ENCODE data around the gene LCE3E. TPM values are rescaled to one million over a fixed set of nuclear protein-coding genes. Genes with fewer than 3 reads are reported as not detected.
A peak's percentile ranks its signal among the peaks of the same experiment; 100 is the strongest.
"Not testable (repeated sequence)": the region's sequence is repeated elsewhere in the genome, so short reads cannot be mapped to it uniquely, and the experiment has no call there.

LCE3E gene, protein sequence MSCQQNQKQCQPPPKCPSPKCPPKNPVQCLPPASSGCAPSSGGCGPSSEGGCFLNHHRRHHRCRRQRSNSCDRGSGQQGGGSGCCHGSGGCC
- polyA plus RNA-seq (ENCODE audit: insufficient read length in 4 of 4): not detected

DNA sequence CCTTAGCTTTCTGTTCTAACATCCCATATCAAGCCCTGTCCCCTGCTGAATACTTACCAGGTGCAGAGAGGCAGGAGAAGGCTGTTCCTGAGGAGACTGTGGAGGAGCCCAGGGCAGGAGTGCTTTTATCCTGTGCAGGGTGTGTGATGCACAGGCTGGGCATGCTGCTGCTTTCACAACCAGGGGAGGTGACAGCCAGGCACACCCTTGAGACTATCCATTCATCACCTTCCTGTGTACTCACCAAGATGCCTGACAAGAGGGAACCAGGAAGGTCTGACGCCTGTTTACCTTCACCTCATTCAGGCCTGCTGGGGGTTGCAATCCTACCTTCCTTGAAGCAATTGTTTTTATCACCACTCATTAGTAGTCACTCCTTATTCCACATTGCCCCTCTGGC, at the start of gene LCE3E:
Gene LCE3E (minus strand): TSS at position 100 of the 400 bp plus-strand sequence. CDS start 572 bp downstream, outside the sequence.
- DNase-seq (ENCODE audit: low read depth in 4 of 4, low spot score in 3 of 4): no peak

DNA sequence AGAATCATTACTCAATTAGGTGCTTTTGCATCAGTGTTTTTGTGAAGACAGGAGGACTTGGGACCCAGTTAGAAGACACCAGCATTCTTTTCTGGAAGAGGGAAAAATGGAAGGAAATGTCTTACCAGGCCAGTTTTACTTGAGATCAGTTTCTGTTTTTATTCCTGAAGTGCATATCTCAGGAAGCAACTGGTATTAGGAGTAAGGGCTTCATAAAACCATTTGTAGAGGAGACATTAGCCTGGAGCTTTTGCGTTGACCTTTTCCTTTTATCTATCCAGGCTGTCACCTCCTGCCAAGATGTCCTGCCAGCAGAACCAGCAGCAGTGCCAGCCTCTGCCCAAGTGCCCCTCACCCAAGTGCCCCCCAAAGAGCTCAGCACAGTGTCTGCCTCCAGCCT, 46.9 kb upstream of the LCE3E start, which contains the start of gene LCE3B:
Gene LCE3B (plus strand): TSS at position 301 of the 400 bp plus-strand sequence. CDS start 0 bp downstream, at position 301.
- DNase-seq (ENCODE audit: low read depth in 4 of 4, low spot score in 3 of 4): no peak

DNA sequence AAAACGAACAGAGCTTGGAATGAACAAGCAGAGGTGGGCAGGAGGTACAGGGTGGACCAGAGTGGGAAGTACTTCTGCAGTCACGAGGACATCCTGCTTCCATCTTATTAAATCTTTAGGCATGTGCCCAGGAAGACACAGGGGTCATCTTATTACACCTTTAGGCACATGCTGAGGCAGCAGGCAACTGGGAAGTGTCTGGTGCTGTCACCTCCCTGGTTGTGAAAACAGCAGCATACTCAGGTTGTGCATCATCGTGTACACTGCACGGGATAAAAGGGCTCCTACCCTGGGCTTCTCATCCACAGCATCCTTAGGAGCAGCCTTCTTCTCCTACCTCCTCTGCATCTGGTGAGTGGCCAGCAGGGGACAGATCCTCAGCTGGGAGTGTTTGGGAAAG, 33.4 kb upstream of the LCE3E start, which contains the start of gene LCE3C:
Gene LCE3C (plus strand): TSS at position 301 of the 400 bp plus-strand sequence. CDS start 498 bp downstream, outside the sequence.
- DNase-seq (ENCODE audit: low read depth in 4 of 4, low spot score in 3 of 4): no peak

DNA sequence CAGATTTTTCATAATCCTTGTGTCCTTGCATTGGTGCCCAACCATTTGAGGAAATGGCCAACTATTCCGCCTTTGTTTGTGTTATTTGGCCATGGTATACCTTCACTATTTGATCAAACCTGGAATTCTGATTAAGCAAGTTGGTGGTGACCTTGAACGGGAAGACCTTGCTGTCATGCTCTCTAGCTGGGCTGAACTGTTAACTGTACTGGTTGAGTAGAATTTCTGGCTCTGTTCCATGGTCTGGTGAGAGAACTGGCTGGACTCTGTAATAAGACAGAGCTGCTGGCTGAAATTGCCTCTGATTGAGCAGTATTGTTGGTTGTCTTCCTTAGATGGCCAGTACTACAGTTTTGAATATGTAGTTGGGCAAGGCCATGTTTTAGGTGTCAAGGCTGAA, 30.4 kb upstream of the LCE3E start:
- DNase-seq (ENCODE audit: low read depth in 4 of 4, low spot score in 3 of 4): no peak

DNA sequence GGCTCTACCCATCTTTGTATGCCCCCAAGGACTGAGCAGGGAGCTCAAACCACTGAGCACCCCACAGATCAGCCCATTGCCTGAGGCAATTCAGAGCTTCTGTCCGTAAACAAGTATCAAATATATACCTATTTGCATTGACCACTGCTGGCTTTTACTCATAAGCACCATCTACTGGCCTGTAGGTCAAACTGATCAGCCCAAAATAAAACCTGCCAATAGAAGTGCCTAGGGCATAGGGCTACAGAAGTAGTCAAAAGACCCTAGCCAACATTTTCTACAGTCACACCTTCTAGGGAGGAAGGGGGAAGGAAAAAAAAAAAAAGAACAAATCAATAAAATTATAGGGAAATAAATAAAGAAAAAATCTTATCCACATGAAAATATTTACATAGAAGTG, 19.0 kb upstream of the LCE3E start:
- DNase-seq (ENCODE audit: low read depth in 4 of 4, low spot score in 3 of 4): no peak

DNA sequence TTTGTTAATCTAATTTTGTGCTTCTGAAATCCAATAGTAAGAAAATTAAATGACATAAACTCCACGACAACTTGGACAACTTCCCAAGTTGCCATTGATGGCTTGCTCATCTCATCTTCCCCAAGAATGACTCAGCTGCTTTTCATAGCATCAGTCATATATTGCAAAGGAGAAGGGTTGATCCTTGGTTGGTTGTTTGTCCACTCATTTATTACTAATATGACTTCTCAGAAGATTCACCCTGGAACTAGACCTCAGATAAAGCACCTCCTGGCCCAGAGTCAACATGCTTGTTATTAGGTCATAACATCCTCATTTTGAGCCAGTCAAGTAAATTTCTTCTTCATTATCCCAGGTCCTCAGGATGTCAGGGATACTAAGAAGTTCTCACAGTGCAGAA, 16.1 kb upstream of the LCE3E start:
- no peak for DNase-seq (ENCODE audit: low read depth in 4 of 4, low spot score in 3 of 4)

DNA sequence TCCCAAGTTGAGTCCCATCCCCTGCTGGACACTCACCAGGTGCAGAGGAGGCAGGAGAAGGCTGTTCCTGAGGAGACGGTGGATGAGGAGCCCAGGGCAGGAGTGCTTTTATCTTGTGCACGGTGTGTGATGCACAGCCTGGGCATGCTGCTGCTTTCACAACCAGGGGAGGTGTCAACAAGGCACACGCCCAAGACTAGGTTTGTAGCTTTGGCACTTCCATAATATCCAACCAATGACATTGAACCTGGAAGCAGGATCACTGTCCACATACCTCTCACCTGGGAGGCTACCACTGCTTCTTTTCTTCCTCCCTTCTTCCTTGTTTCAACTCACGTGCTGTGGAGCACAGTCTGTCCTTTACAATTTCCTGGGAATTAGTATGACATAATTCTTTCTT, 13.9 kb upstream of the LCE3E start, which contains the start of gene LCE3D:
Gene LCE3D (minus strand): TSS at position 84 of the 400 bp plus-strand sequence. CDS start 580 bp downstream, outside the sequence.
- DNase-seq (ENCODE audit: low read depth in 4 of 4, low spot score in 3 of 4): no peak

DNA sequence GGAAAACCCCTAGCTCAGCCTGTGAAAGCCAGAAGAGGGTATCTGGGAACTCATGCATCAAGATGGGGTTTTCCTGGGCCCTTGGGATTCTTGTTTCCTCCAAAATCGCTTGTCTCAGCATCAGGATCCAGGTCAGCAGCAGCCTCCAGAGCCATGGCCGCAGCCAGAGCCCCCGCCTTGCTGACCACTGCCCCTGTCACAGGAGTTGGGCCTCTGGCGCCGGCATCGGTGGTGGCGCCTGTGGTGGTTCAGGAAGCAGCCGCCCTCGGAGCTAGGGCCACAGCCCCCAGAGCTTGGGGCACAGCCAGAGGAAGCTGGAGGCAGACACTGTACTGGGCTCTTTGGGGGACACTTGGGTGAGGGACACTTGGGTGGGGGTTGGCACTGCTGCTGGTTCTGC, 12.9 kb upstream of the LCE3E start:
- not testable (repeated sequence) for DNase-seq (ENCODE audit: low read depth in 4 of 4, low spot score in 3 of 4)

DNA sequence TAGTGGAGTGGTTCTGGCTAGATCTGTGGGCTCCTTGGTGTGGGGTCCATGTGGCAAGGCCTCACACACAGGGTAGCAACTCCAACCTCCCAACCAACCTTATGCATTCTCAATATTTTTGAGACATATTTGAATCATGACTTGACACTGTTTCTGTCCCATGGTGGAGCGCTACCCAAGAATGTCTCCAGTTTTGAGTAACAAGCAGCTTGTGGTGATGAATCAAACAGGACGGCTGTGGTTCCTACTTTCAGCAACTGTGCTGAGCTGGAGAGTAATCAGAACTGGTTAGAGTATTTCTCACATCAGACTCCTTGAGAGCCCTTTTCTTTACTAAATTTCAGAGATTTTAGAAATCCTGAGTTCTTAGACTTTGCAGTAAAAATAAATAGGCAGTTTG, 10.6 kb upstream of the LCE3E start:
- no peak for DNase-seq (ENCODE audit: low read depth in 4 of 4, low spot score in 3 of 4)

DNA sequence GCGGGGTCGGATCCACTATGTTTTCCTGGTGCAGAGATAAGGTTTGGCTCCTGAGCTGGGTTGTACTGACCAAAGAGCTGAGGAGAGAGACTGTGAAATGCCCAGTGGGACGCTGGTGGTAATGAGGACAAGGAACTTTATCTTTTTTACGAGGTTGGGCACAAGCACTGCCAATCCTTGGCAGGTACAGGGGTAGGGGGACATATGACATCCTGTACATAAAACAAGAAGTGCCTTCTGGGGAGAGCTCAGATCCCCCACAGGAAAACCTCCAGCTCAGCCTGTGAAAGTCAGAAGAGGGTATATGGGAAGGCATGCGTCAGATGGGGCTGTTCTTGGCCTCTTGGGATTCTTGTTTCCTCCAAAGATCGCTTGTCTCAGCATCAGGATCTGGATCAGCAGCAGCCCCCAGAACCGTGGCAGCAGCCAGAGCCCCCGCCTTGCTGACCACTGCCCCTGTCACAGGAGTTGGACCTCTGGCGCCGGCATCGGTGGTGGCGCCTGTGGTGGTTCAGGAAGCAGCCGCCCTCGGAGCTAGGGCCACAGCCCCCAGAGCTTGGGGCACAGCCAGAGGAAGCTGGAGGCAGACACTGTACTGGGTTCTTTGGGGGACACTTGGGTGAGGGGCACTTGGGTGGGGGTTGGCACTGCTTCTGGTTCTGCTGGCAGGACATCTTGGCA, 905 bp downstream of the LCE3E start:
- no peak for DNase-seq (ENCODE audit: low read depth in 4 of 4, low spot score in 3 of 4)

DNA sequence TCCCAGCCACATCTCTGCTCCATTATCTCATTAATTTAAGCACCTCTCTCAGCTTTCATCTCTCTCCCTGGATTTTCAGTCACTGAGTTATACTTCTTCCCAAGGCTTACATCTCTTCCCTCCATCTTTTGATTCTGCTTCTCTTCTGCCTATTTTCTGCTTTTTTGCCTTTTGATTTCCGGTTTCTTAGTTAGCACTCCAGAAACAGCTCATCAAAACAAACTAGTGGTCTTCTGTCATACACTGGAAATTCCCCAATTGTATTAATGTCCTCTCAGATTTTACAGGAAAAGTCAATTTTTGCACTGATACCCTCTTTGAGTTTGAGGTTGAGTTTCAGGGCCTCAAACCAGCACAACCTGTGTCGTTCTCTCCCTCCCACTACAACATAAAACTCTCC, 1.5 kb downstream of the LCE3E start:
- DNase-seq (ENCODE audit: low read depth in 4 of 4, low spot score in 3 of 4): no peak

DNA sequence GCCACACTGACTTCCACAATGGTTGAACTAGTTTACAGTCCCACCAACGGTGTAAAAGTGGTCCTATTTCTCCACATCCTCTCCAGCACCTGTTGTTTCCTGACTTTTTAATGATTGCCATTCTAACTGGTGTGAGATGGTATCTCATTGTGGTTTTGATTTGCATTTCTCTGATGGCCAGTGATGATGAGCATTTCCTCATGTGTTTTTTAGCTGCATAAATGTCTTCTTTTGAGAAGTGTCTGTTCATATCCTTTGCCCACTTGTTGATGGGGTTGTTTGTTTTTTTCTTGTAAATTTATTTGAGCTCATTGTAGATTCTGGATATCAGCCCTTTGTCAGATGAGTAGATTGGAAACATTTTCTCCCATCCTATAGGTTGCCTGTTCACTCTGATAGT, 18.2 kb downstream of the LCE3E start:
- DNase-seq (ENCODE audit: low read depth in 4 of 4, low spot score in 3 of 4): not testable (repeated sequence)

DNA sequence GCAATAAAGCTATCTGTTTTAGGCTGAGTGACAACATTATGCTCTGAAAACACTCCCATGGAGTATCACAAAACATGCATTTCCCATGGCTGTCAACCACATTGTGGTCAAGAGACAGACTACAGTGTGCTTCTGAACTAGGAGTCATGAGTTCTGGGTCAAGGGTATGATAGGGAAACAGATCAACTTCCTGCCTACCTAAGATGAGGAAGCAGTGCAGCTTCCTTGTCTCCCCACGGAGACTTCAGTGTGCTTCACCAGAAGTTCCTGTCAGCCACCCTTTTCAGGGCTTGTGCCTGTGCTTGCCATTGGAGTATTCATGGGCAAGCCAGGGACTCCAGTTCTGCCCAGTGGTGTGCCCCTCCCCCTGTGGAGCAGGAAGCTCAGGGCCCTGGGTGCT, 19.9 kb downstream of the LCE3E start:
- DNase-seq (ENCODE audit: low read depth in 4 of 4, low spot score in 3 of 4): no peak

DNA sequence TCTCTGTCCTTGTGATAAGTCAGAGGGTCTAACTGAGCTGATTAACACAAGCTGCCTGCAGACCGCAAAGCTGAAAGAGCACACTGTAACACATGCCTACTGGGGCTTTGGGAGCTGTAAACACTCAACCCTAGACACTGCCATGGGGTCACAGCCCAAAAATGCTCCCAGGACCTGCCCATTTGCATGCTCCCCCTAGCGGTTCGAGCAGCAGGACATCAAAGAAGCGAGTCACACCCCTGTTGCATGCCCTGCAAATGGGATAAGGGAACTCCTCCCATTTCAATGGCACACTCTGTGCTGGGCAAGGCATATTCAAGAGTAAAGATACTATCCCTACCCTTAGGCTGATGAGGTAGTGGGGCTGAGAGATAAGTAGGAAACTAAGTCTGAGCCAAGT, 22.8 kb downstream of the LCE3E start:
- no peak for DNase-seq (ENCODE audit: low read depth in 4 of 4, low spot score in 3 of 4)

DNA sequence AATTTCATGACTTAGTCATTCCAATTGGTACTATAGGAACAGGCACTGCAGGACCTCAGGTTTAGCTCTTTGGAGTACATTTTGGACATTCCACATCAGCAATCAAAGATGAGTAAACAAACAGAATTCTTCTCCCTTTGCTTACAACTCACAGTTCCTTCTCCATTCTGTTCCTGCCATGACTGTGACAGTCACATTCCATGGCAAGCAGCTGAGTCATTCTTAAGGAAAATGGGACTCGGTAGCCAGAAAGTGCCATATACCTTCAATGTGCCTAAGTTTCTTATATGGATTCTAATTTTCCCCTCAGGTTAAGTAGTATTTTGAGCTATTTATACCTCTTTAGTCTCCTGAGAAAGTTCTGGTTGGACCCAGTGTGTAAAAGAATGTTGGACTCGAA, 26.7 kb downstream of the LCE3E start:
- no peak for DNase-seq (ENCODE audit: low read depth in 4 of 4, low spot score in 3 of 4)

DNA sequence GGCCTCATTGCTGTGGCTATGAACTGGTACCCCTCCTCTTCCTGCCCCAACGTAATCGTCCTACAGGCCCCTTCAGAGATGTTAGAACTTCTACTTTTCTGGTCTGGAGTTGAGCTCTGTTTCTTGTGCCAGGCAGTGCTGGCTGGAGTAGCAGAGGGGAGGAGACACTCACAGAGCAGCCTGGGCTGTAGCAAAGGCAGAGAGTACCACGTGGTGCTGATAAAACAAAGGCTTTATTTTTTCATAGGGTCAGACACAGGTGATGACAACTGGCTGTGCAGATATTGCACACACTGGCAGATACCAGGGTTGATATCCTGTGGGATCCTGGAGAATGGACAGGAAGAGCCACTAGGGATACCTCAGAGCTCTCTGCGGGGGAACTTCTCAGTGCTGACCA, 29.1 kb downstream of the LCE3E start:
- no peak for DNase-seq (ENCODE audit: low read depth in 4 of 4, low spot score in 3 of 4)

DNA sequence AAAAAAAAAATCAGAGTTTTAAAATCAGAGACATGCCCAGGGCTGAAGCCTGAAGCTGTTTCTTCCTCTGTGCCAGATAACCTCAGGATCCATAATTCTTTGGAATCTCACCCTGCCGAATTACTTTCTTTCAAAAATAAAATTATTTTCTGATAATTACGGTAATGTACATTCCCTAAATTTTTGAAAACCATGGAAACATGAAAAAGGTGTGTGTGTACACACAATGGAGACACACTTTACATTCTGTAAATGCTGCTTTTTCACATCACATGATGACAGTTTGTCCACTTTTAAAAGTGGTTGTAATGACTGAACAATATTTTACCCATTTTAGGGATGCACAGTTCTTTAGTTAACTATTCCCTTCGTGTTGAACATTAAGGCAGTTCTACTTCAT, 30.8 kb downstream of the LCE3E start:
- no peak for DNase-seq (ENCODE audit: low read depth in 4 of 4, low spot score in 3 of 4)

DNA sequence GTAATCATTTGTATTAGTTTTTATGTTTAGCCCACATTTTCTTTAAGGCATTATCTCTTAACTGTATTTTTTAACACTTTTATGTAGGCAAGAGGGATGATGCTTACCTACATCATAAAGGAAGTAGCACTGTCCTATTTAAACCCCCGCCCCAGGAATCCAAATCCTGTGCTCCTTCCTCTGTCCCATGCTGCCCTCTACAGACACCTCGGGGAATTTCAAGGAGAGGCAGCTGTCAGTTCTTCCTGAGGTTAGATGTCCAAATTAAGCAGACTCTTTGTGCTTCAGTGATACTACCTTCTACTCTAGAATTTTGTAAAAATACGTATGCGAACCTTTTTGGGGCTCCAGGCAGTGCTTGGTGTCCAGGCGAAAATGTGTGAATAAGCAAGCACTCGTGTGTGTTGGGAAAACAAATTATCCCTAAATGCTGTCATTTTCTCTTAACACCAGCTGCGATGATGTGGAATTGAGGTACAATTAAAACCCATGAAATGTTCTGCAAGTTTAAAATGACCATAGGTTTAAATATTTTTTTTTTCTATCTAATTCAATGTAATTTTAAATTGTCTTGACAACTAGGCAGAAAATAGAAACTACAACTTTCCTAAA, 33.1 kb downstream of the LCE3E start:
- DNase-seq (ENCODE audit: low read depth in 4 of 4, low spot score in 3 of 4): peak in 1 of 4 donors; percentile 9

DNA sequence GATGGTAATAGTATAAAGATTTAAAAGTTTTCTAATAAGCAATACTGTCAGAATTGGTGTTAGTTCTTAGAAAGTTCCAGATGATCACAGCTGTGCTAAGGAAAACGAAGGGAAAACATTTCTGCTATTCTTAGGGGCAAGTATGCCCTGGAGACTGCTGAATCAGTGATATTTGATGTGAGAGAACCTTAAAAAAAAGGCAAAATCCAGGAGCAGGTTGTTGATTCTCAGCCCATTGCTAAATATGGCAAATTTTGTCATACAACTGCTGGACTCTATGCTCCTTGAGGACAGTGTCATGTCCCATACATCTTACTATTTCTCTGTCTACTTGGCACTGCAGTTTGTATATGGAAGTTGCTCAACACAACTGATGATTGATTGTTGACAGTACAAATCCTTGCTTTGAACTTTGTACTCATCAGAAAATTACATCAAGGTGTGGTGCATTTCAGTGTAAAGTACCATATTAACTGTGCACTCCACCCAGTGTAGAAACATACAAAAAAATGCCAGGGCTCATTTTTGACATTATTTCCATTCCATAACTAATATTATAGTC, 41.4 kb downstream of the LCE3E start:
- DNase-seq (ENCODE audit: low read depth in 4 of 4, low spot score in 3 of 4): no peak

DNA sequence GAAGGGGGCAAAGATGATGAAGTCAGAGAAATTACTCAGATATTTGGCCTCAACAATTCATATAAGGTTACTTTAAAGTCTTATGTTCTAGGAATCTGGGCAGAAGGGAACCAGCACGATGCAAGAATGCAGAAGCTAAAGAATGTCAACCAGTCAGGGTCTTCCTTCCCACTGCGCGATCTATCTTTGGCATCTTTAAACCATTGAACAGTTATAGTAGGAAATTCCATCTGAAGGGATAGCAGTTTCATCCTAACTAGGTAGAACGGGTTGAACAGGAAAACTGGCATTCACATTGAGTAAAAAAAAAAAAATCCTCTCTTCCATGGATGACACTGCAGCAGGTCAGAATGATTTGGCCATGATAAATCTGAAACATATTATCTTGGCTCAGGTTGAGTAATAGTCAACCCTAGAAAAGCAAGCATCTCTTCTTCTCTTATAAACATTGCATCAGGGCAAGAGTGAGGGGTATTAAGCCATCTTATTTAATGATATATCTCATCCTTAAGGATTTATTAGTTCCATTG, 46.0 kb downstream of the LCE3E start:
- DNase-seq (ENCODE audit: low read depth in 4 of 4, low spot score in 3 of 4): no peak

DNA sequence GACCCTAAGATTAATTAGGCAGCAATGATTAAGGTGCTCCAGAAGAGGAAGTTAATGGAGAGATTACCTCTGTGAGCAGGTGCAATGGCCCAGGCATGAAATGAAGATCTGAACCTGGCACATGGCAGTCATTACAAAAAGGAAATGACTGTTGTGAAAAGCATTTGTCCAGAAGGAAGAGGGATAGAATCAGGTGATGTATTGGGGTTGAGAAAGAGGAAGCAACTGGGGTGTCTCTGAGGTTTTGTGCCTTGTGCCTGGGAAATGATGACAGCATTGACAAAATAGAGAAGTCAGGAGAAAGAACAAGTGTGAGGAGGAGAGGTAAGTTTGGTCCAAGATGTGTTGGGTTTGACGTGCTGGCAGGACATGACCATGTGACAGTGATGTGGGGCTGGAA, 46.7 kb downstream of the LCE3E start:
- no peak for DNase-seq (ENCODE audit: low read depth in 4 of 4, low spot score in 3 of 4)

Measured in left renal pelvis (tissue), 4 donors.